Loucy (cell line): ENCODE data around the gene EIF2D.

Experiments used
- H2AFZ ChIP-seq: fragments of 200-600 bp; sonication (generic); 2 replicates; pipeline ENCODE4 v1.6.0; 2016; ENCODE audit warnings: antibody characterized with exemption, mild to moderate bottlenecking, low read length, moderate library complexity
- H3F3A ChIP-seq: fragments of 200-600 bp; 2 replicates; pipeline ENCODE4 v1.6.0; 2016; ENCODE audit warnings: antibody characterized with exemption, low read depth, mild to moderate bottlenecking
- H3K27me3 ChIP-seq: fragments of 200-600 bp; sonication (generic); 2 replicates; pipeline ENCODE4 v1.6.1; 2014; ENCODE audit warnings: low read length, mild to moderate bottlenecking; ENCODE audit not compliant: insufficient read depth, poor library complexity, severe bottlenecking
- H3K36me3 ChIP-seq: fragments of 200-600 bp; sonication (generic); 2 replicates; pipeline ENCODE4 v1.6.1; 2016; ENCODE audit warnings: low read length; ENCODE audit not compliant: insufficient read depth
- H3K4me1 ChIP-seq: fragments of 200-600 bp; sonication (generic); 2 replicates; pipeline ENCODE4 v1.5.1; 2014; ENCODE audit warnings: low read length, mild to moderate bottlenecking; ENCODE audit not compliant: insufficient read depth, poor library complexity, severe bottlenecking
- H3K4me2 ChIP-seq: fragments of 200-600 bp; sonication (generic); 2 replicates; pipeline ENCODE4 v1.6.0; 2014; ENCODE audit warnings: antibody characterized with exemption, low read length, low read depth, mild to moderate bottlenecking; ENCODE audit not compliant: poor library complexity, severe bottlenecking
- H3K4me3 ChIP-seq: fragments of 200-600 bp; sonication (generic); 2 replicates; pipeline ENCODE4 v1.5.1; 2014; ENCODE audit warnings: low read length, mild to moderate bottlenecking, mixed read lengths; ENCODE audit not compliant: poor library complexity, severe bottlenecking
- H3K79me2 ChIP-seq: fragments of 200-600 bp; sonication (generic); 2 replicates; pipeline ENCODE4 v1.6.1; 2014; ENCODE audit warnings: low read length; ENCODE audit not compliant: insufficient read depth
- H3K9ac ChIP-seq: fragments of 200-600 bp; sonication (generic); 2 replicates; pipeline ENCODE4 v1.6.0; 2014; ENCODE audit warnings: mild to moderate bottlenecking, low read depth, low read length, moderate library complexity; ENCODE audit not compliant: poor library complexity, severe bottlenecking
- H3K9me2 ChIP-seq: fragments of 200-600 bp; sonication (generic); replicated peaks from 2 replicates; pipeline ENCODE4 v1.6.1; 2016; ENCODE audit warnings: low read depth, low read length, mixed read lengths
- H3K9me3 ChIP-seq: fragments of 200-600 bp; sonication (generic); 2 replicates; pipeline ENCODE4 v1.6.1; 2014; ENCODE audit warnings: mild to moderate bottlenecking, antibody characterized with exemption, low read length, low read depth; ENCODE audit not compliant: insufficient read depth
- H4K20me1 ChIP-seq: fragments of 200-600 bp; sonication (generic); 2 replicates; pipeline ENCODE4 v1.6.0; 2014; ENCODE audit warnings: antibody characterized with exemption, low read length, mild to moderate bottlenecking; ENCODE audit not compliant: insufficient read depth, poor library complexity, severe bottlenecking
- EZH2phosphoT487 ChIP-seq: fragments of 200-600 bp; IDR thresholded peaks from 2 replicates; pipeline ENCODE4 v1.6.1; 2018; ENCODE audit warnings: antibody characterized with exemption, mild to moderate bottlenecking, moderate library complexity, borderline replicate concordance
- TF ChIP-seq, protein P1 (sequence below): fragments of 200-600 bp; sonication (generic); conservative IDR thresholded peaks from 2 replicates; pipeline ENCODE4 v1.5.1; 2014; ENCODE audit warnings: mild to moderate bottlenecking, antibody characterized with exemption, low read length

Gene EIF2D

DNA sequence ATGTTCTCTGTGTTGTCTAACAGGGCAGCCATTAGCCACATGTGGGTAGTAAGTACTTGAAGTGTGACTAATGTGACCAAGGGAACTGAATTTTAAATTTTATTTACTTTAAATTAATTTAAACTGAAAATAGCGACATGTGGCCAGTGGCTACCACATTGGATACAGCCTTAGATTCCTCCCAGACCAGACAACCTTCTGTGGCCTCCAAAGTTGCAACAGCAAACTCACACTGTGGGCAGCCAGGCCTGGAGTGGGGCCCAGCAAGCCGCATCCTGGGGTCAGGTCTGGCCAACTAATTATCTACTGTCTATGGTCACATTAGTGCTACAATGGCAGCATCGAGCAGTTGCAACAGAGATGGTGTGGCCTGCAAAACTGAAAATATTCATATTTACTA lies 11.7 kb downstream of the EIF2D start:
- no peaks in the 10 kb centered on the region for H3K9me2 ChIP-seq
- H3K9me3 ChIP-seq = no peaks in the 10 kb centered on the region
- no peaks in the 10 kb centered on the region for H3K79me2 ChIP-seq
- TF ChIP-seq, protein P1, sequence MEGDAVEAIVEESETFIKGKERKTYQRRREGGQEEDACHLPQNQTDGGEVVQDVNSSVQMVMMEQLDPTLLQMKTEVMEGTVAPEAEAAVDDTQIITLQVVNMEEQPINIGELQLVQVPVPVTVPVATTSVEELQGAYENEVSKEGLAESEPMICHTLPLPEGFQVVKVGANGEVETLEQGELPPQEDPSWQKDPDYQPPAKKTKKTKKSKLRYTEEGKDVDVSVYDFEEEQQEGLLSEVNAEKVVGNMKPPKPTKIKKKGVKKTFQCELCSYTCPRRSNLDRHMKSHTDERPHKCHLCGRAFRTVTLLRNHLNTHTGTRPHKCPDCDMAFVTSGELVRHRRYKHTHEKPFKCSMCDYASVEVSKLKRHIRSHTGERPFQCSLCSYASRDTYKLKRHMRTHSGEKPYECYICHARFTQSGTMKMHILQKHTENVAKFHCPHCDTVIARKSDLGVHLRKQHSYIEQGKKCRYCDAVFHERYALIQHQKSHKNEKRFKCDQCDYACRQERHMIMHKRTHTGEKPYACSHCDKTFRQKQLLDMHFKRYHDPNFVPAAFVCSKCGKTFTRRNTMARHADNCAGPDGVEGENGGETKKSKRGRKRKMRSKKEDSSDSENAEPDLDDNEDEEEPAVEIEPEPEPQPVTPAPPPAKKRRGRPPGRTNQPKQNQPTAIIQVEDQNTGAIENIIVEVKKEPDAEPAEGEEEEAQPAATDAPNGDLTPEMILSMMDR = no peak
- H4K20me1 ChIP-seq = no peaks in the 10 kb centered on the region
- no peak overlapping the region for H3K4me2 ChIP-seq
- H3F3A ChIP-seq = no peaks in the 10 kb centered on the region
- no peak overlapping the region for H3K9ac ChIP-seq
- no peak overlapping the region for H3K4me3 ChIP-seq
- H3K36me3 ChIP-seq = peaks cover 53% of the 10 kb centered on the region; the same call in 1 of the 2 replicates
- no peaks in the 10 kb centered on the region for H3K4me1 ChIP-seq
- H3K27me3 ChIP-seq = no peaks in the 10 kb centered on the region
- no peak overlapping the region for H2AFZ ChIP-seq

DNA sequence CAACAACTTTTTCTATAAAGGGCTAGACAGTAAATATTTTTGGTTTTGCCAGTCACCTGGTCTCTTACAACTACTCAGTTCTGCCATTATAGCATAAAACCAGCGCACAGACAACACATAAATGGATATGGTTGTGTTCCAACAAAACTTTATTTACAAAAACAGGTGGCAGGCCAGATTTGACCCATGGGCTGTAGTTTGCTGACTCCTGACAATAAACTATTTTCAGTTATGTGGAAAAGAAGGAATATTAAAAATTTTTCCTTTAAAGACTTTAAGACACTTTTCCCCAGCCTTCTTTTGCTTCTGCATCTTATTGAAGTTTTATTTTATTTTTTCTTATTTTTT lies 16.0 kb downstream of the EIF2D start:
- Histone ChIP-seq H3K79me2 (no peaks in the 10 kb centered on the region), H3K36me3 (peaks cover 71% of the 10 kb centered on the region; the same call in 1 of the 2 replicates), H3K4me1 (no peaks in the 10 kb centered on the region), H4K20me1 (no peaks in the 10 kb centered on the region), H2AFZ (no peak overlapping the region), H3K9me3 (no peaks in the 10 kb centered on the region), H3K9ac (no peak overlapping the region), H3F3A (no peaks in the 10 kb centered on the region), H3K4me3 (no peak overlapping the region), H3K9me2 (no peaks in the 10 kb centered on the region), H3K27me3 (no peaks in the 10 kb centered on the region), H3K4me2 (no peak overlapping the region)
- no peak for TF ChIP-seq EZH2phosphoT487
- TF ChIP-seq, protein P1 = no peak

DNA sequence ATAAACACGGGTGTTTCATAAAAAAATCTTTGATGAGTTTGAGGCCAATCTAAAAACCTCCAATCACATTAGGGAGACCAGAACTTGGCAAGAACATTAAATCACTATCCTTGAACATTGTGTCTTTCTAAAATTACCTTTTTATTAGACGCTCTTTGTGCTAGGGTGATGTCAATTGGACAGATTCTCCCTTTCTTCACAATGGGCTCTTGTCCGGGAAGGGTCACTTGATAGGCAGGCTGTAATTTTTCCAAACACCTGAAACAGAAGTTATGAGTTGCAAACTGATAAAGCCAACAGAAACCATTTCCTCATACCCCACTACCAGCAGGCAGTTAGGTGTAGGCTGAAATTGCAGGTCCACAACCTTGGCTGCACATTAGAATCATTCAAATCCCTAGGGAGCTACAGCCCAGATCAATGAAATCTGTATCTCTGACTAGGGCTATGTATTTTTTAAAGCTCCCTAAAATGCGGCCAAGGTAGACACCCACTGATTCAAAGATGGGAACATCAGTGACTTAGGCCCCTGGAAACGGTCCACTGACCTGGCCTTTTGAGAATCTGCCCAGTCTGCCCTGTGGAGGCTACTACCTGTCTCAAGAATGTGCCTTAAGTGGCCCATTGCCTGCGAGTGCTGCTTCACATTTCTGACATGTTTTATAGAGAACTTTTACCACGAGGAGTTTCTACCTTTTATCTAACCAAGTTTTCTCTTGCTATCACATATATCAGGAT lies 16.5 kb downstream of the EIF2D start:
- TF ChIP-seq, protein P1 = no peak
- no peak for TF ChIP-seq EZH2phosphoT487
- no peaks in the 10 kb centered on the region for H4K20me1 ChIP-seq
- no peak overlapping the region for H3K9ac ChIP-seq
- H3K4me1 ChIP-seq = no peaks in the 10 kb centered on the region
- H3K4me3 ChIP-seq = no peak overlapping the region
- H3K27me3 ChIP-seq = no peaks in the 10 kb centered on the region
- H3K9me2 ChIP-seq = no peaks in the 10 kb centered on the region
- no peak overlapping the region for H3K4me2 ChIP-seq
- no peaks in the 10 kb centered on the region for H3K9me3 ChIP-seq
- H3K36me3 ChIP-seq = peaks cover 72% of the 10 kb centered on the region; the same call in 1 of the 2 replicates
- no peaks in the 10 kb centered on the region for H3F3A ChIP-seq
- no peaks in the 10 kb centered on the region for H3K79me2 ChIP-seq
- no peak overlapping the region for H2AFZ ChIP-seq
